Measurements from ENCODE around the gene RCE1. TPM values are rescaled to one million over a fixed set of nuclear protein-coding genes. Genes with fewer than 3 reads are reported as not detected.

The RCE1 gene
- total RNA-seq, 2 donors from 2014 or later = 34.5 to 37.5 TPM

DNA sequence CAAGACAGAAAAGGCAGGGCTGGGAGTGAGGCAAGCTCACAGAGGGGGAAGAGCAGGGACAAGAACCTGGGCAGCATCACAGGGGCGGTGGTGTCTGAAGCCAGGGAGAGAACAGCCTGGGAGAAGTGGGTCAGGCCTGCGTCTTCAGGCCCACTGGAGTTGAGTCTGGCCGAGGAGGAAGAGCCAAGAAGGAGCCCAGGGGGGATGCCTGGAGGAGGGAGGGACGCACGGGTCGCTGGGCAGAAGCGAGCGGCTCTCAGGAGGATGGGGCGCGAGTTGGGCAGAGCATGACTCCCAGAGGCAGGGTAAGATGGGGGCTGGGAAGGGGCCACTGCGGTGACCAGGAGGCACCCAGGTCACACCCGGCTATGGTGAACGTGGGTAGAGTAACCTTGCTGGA lies 32.1 kb downstream of the RCE1 start:
- no peak overlapping the region for H3K4me3 Mint-ChIP-seq
- Histone ChIP-seq H3K36me3 (ENCODE audit: control insufficient read depth, insufficient read depth, low read length) (no peaks in the 10 kb centered on the region), H3K27ac (ENCODE audit: low read depth, low read length) (no peak overlapping the region), H3K4me3 (ENCODE audit: low read length) (no peak overlapping the region), H3K9ac (ENCODE audit: extremely low read depth, low read length, poor library complexity, severe bottlenecking) (no peak overlapping the region), H3K4me1 (ENCODE audit: control insufficient read depth, insufficient read depth, low read length) (peaks cover 8% of the 10 kb centered on the region), H3K27me3 (ENCODE audit: control insufficient read depth, insufficient read depth, low read length, poor library complexity, severe bottlenecking) (peaks cover 6% of the 10 kb centered on the region), H3K9me3 (ENCODE audit: control insufficient read depth, low read length) (no peaks in the 10 kb centered on the region)
- H3K27me3 Mint-ChIP-seq (ENCODE audit: insufficient read depth) = peaks cover 36% of the 10 kb centered on the region
- H3K36me3 Mint-ChIP-seq (ENCODE audit: low read depth) = no peaks in the 10 kb centered on the region
- H3K9me3 Mint-ChIP-seq = no peaks in the 10 kb centered on the region
- TF ChIP-seq CTCF (conservative IDR thresholded peaks at IDR 0.05) = no peak
- 86 to 88% methylated on average over 12 to 13 of the region's 13 CpGs for WGBS, 2 experiments (ENCODE audit: insufficient coverage in 1 of 2, insufficient read length in 1 of 2)
- peaks cover 17% of the 10 kb centered on the region for H3K4me1 Mint-ChIP-seq
- no peak for DNase-seq
- no peak overlapping the region for H3K27ac Mint-ChIP-seq

- no peaks in the 10 kb centered on the region for H3K9me3 Mint-ChIP-seq
- Histone ChIP-seq H3K36me3 (ENCODE audit: control insufficient read depth, insufficient read depth, low read length) (no peaks in the 10 kb centered on the region), H3K27ac (ENCODE audit: low read depth, low read length) (no peak overlapping the region), H3K4me1 (ENCODE audit: control insufficient read depth, insufficient read depth, low read length) (peaks cover 8% of the 10 kb centered on the region), H3K9me3 (ENCODE audit: control insufficient read depth, low read length) (no peaks in the 10 kb centered on the region), H3K27me3 (ENCODE audit: control insufficient read depth, insufficient read depth, low read length, poor library complexity, severe bottlenecking) (peaks cover 6% of the 10 kb centered on the region), H3K4me3 (ENCODE audit: low read length) (no peak overlapping the region), H3K9ac (ENCODE audit: extremely low read depth, low read length, poor library complexity, severe bottlenecking) (no peak overlapping the region)
- 94 to 95% methylated on average over 5 to 8 of the region's 9 CpGs for WGBS, 2 experiments (ENCODE audit: insufficient coverage in 1 of 2, insufficient read length in 1 of 2)
- peaks cover 39% of the 10 kb centered on the region for H3K27me3 Mint-ChIP-seq (ENCODE audit: insufficient read depth)
- no peaks in the 10 kb centered on the region for H3K36me3 Mint-ChIP-seq (ENCODE audit: low read depth)
- peaks cover 37% of the 10 kb centered on the region for H3K4me1 Mint-ChIP-seq
- no peak overlapping the region for H3K4me3 Mint-ChIP-seq
- no peak overlapping the region for H3K27ac Mint-ChIP-seq
- no peak for TF ChIP-seq CTCF (conservative IDR thresholded peaks at IDR 0.05)
- DNase-seq = no peak
Measured at GRCh38 chr11:66877588-66878385, 34.5 kb downstream of the RCE1 start.

- Mint-ChIP-seq H3K9me3 (no peaks in the 10 kb centered on the region), H3K4me3 (no peak overlapping the region), H3K36me3 (ENCODE audit: low read depth) (no peaks in the 10 kb centered on the region), H3K27me3 (ENCODE audit: insufficient read depth) (peaks cover 39% of the 10 kb centered on the region), H3K27ac (no peak overlapping the region), H3K4me1 (peaks cover 43% of the 10 kb centered on the region)
- Histone ChIP-seq H3K27ac (ENCODE audit: low read depth, low read length) (no peak overlapping the region), H3K4me1 (ENCODE audit: control insufficient read depth, insufficient read depth, low read length) (peaks cover 8% of the 10 kb centered on the region), H3K9me3 (ENCODE audit: control insufficient read depth, low read length) (no peaks in the 10 kb centered on the region), H3K4me3 (ENCODE audit: low read length) (no peak overlapping the region), H3K9ac (ENCODE audit: extremely low read depth, low read length, poor library complexity, severe bottlenecking) (no peak overlapping the region), H3K27me3 (ENCODE audit: control insufficient read depth, insufficient read depth, low read length, poor library complexity, severe bottlenecking) (peaks cover 6% of the 10 kb centered on the region), H3K36me3 (ENCODE audit: control insufficient read depth, insufficient read depth, low read length) (no peaks in the 10 kb centered on the region)
- no peak for DNase-seq
- no peak for TF ChIP-seq CTCF (conservative IDR thresholded peaks at IDR 0.05)
- 96% methylated on average over 8 to 12 of the region's 12 CpGs for WGBS, 2 experiments (ENCODE audit: insufficient coverage in 1 of 2, insufficient read length in 1 of 2)
Measured at GRCh38 chr11:66878474-66878873, 35.2 kb downstream of the RCE1 start.
